Activated CD4-positive, CD25-positive, alpha-beta regulatory T cell treated with anti-CD3 and anti-CD28 coated beads, Interleukin-2, amount 50 U/mL, for 72 hours (primary cell): ENCODE data around the gene EIF5A.
A peak's percentile ranks its signal among the peaks of the same experiment; 100 is the strongest.

Experiments used
- DNase-seq: peaks from one replicate; pipeline ENCODE4 v3.0.0; 2021

Gene EIF5A

DNA sequence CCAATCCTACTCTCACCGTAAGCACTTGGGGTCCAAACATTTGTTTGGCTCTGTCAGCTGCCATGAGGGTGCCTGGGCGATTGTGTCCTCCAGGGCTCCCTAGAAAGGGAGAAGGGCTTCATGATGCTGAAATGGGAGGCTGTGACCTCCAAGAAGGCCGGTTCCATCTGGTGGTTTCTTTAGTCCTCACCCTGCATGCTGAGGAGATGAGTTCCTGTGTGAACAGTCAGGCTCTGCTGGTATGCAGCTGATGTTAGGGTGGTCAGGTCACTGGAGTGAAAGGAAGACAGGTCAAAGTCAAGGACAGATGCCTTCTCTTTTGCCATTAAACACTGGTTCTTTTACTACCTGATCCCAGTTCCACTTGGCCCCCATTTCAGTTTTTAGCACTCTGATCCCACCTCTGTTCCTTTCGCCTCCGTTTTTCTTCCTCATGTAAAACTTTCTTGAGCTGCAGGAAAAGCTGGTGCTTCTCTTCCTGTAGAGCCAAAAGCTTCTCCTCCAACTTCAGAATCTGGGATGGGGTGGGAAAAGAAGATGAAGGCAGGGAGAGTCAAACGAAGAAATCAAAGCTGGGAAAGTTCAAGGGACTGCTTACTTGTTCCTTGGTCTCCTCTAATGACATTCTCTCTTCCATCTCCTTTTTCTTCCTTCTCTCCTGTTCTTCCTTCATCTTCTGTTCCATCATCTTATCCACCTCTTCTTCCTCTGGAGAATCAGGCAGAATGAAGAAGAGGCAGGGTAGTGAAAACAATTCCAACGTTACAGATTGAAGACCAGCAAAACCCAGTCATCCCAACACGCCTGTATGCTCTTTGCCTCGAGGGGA lies 6.7 kb downstream of the EIF5A start:
- no peak for DNase-seq

DNA sequence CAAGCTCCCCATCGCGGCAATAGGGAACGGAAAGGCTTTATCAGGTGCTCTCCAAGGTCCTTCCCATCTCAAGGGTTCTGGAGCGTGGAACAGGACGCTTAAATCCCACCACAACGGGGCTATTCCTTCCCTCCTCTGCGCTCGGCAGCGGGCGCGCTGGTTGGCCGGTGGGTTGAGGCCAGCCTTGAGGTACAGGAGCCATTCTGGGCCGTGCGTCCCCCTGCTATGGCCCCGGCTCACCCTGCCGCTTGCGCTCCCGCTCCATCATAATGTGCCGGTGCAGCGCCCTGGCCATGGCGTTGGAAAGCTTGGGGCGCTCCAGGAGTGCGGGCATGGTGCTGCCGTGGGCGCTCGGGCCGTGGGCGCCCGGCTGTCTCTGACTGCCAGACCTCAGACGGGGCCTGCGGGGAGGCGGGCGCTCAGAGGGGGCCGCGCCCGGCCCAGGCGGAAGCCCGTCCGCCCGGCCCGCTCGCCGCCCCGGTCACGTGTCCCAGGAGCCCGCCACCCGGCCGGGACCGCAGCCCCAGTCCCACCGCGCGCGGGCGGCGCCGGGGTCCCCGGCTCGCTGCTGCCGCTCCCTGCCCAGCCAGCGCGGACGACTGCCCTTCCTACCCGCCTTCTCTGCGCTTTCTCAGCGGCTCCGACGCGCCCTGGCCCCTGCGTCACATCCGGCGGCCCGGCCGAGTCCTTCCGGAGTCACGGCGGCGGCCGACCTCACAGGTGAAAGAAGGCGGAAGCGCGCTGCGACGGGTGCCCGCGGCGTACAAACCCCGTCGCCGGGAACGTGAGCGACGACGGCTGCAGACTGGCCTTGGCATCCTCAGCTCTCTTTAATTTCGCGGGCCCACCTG lies 7.5 kb downstream of the EIF5A start, which contains the start of gene GPS2:
GPS2 (minus strand) TSS at position 642 of the 851 bp plus-strand sequence; CDS start at position 334, 308 bp downstream.
- DNase-seq = peak; percentile 94

DNA sequence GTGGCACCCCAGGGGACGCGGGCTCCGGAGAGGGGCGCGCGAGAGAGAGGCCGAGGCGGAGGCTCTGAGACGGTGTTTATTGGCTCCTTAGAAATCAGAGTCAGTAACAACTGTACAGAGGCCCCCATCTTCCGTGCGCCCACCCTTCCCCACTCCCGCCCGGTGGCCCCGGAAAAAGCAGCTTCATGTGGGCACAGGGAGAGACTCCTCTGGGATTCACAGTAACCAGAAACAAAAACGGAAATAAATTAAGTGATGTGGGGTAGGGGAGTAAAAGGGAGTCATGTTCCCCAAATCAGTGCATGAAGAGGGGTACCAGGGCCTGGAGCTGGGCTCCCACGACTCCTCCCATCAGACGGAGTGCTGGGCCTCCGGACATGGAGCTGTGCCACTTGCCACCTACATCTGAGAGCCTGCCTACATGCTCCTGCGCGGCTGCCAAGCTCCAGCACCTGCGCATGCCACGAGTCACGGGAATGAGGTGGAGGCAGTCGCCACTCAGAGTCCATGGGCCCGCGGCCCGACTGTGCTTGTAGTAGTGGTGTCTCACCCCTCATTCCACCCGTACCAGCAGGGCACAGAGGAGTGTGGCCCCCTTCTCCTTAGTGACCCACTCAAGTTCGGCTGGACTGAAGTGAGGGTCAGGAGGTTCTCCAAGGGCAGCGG lies 8.3 kb downstream of the EIF5A start:
- no peak for DNase-seq

DNA sequence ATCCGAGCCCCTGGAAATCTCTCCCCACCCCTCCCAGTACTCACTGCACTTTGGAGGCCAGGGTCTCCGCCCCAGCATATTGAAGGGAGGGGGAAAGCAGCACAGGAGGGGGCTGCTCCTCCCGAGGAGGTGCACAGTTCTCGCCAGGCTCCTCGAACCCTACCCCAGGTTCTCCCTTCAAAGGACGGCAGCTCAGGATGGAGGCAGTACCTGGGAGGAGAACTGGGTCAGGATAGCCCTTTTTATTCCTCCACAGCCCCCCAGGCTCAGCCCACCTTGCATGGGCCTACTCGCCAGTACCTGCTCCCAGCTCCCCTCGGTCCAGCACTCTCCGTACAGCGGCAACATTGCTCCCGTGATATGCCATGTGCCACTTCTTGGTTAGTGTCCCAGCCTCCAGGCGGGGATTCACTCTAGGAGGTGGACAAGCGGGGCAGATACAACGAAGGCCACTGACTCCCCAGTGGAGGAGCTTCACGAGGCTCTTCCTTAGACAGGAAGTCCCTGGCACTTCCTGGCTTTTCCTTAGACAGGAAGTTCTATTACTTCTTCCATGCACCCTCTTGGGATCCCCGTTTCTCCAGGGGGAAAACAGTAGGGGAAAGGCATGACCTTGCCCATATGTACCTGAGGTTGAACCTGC lies 9.9 kb downstream of the EIF5A start:
- no peak for DNase-seq

GRCh38 chr17:7318121-7318860 lies 10.9 kb downstream of the EIF5A start:
- no peak for DNase-seq

GRCh38 chr17:7321466-7321865 lies 14.0 kb downstream of the EIF5A start:
- no peak for DNase-seq

DNA sequence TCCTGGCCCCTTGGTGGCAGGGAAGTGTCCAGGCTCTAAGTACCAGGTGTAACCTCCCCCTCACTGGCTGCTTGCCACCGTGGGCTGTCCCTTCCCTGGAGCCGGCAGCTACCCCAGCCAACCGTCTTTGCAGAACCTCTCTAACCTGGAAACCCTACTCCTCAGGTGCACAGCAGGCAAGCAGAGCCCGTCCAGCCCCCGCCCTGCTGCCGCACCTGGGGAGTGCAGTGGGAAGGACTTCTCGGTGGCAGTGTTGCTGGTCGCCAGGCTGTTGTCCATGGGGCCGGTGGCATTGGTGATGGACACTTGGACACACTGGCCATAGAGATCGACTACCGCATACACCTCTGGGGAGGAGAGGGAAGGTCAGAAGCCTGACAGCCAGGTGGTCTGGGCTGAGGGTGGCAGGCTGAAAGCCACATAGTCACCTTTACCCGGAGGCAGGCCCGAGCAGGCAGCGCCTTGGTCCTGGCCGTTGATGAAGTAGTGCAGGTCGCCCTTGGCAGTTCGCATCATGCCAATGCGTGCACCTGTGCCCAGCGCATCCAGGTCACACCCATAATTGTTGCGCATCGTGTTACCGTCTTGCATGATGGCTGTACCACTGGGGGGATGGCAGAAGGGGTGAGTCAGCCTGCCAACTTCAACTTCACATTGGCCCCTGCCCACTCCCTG lies 15.2 kb downstream of the EIF5A start:
- DNase-seq = no peak

DNA sequence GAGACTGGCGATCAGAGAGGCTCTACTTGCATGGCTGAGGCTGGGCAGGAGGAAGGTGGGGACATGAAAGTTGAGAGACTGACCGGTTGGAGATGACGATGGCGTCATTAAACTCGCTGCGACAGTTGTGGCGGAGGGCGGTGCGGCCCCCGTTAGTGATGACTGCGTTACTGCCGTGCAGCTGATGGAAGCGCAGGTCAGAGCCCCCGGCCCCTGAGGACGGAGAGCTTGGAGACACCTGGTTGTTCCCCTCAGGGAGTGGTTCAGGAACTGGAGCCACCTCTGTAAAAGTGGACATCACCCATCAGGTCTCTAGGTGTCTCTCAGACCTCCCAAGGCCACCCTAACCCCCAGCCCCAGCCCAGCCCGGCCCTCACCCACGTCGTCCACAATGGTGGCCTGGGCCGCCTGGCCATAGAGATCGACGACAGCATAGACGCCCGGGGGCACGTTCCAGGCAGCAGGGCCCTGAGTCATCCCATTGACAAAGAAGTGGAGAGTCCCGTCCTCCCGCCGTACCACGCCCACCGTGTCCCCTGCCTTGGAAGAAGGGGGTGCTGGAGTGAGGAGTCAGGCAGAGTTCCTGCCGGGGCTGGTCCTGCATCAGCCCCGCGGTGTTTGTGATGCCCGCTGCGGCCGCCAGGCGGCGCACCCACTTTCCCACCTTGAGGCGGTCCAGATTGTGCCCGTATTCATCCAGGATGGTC lies 16.5 kb downstream of the EIF5A start:
- peak; percentile 73 for DNase-seq

- DNase-seq = no peak
Observed at GRCh38 chr17:7324438-7324779, 17.0 kb downstream of the EIF5A start.

GRCh38 chr17:7325031-7325528 lies 17.7 kb downstream of the EIF5A start:
- no peak for DNase-seq

GRCh38 chr17:7326186-7326585 lies 18.8 kb downstream of the EIF5A start:
- no peak for DNase-seq

DNA sequence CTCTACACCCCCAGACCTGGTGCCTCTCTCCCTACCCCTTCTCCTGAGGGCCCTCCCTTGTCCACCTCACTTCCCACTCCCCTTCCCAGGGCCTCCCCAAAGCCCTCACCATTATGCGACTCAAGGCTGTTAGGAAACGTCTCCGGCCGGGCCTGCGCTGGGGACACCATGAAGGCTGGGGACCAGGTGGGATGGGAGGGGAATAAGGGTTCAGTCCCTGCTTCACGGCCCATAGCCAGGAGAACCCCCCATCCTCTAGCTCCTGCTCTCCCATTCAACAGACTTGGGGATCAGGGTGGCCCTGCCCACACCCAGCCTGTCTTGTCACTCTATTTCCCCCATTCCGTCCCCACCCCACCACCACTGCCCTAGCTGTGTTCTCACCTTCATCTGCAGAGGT lies 19.6 kb downstream of the EIF5A start:
- DNase-seq = no peak

GRCh38 chr17:7327501-7327900 lies 20.1 kb downstream of the EIF5A start:
- DNase-seq = no peak

DNA sequence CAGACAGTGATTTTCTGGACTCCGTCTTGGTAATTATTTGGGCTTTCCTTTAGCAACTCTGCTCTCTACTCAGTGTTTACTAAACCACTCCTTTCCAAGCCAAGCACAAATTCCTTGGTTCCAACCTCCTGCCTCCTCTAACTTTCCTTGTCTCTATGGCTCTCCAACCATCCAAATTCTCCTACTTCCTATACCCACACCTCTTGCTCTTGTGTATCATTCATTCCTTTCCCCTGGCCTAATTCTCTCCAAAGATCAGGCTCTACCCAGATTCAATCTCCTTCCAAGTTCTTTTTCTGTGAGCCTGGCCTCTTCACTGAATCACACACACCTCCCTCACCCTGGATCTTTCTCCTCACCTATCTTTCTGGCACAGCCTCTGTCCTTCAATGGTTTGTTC lies 20.6 kb downstream of the EIF5A start:
- DNase-seq = no peak

DNA sequence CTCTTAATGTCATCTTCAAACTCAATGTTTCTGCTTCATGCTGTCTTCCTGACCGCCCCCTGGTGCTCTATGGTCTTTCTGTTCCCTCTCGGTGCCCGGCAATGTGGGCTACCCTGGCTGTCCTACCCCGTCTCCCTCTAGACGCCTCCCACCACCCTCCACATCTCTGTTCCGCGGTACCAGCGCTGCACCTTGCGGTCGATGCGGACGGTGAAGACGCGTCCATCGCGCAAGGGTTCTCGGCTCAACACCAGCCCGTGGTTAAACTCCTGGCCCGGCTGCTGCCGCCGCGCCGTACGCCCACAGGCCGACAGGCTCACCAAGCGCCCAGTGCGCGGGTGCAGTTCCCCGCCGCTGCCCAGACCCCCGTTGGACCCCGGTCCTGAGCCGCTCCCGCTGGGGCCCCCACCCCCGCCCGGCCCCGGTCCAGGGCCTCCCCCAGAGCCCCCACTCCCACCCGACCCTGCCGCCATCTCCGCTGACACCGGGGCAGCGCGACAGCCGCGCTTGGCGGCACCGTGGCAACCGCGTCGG lies 21.5 kb downstream of the EIF5A start, which contains the start of gene NEURL4:
NEURL4 (minus strand) TSS at position 496 of the 534 bp plus-strand sequence; CDS start at position 473, 23 bp downstream.
- no peak for DNase-seq

DNA sequence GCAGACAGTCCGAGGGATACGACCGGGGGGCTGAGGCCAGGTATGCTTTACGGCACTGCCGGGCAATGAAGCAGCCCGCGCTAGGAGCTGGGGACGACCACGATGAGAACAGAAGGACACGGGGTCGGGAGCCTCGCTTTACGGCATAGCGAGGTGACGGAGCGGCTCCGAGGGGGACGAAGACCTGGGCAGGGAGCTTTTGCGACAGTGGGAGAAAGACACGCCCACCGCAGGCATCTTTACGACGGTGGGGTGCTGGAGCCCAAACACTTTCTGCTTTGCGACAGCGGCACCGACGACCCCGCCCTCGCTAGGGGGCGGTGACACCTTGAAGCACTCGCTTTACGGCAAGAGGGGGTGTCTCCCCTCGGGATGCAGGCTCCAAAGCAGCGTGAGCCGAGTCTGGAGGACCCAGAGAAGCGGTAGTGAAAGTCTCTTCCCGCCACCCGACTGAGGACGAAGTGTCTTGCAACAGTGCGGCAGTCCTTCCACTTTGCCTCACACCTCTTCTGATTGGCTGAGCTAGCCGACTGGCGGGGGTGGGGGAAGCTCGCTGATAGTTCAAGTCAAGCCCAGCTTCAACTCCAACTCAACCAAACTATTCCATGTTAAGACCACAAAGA lies 22.1 kb downstream of the EIF5A start:
- DNase-seq = peak; percentile 93

GRCh38 chr17:7329997-7330637 lies 22.7 kb downstream of the EIF5A start:
- DNase-seq = peak; percentile 76

DNA sequence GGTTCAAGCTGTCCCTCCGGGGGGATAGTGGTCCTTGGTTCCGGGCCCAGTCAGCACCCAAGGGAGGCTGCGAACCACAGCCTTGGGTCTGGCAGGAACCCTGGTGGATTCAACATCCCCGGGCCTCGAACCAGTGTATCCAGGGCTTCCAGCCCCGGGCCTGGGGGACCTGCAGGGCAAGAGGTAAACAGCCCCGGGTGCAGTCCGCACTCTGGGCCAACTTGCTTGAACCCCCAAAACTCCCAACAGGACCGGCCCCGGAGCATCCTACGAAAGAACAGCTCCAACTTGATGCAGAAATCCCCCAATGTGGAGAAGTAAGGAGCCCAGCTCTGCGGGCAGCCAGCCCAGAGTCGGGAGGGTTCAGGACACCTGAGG lies 23.2 kb downstream of the EIF5A start:
- DNase-seq = no peak

GRCh38 chr17:7332111-7332510 lies 24.7 kb downstream of the EIF5A start:
- no peak for DNase-seq
